Activated CD8-positive, alpha-beta memory T cell treated with anti-CD3 and anti-CD28 coated beads for 48 hours (primary cell): ENCODE results near the gene ULBP1.
"Not testable (repeated sequence)": the region's sequence is repeated elsewhere in the genome, so short reads cannot be mapped to it uniquely, and the experiment has no call there.

Experiments used
- DNase-seq, 3 experiments: peaks; one replicate each; pipeline ENCODE4 v3.0.0-alpha.2; 2020; ENCODE audit warnings: low read depth in 2 of 3, low spot score in 2 of 3

ULBP1 gene

DNA sequence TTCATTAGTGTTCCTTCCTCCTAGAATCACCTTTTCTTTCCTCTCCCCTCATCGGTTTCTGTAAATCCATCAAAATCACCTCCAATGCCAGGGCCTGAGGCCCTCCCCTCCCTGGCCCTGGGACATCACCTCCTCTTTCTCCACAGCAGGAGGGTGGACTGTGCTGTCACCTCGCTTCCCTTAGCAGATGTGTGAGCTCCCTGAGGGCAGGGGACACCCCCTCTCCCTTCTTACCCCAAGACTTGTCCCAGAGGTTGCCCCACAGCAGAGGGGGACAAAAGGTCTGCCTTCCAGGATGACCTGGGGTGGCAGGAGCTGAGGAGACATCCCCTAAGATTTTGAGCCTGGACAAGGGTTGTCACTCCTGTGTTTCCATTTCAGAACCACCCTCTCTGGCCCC, 5.9 kb downstream of the ULBP1 start:
- DNase-seq: no peak

DNA sequence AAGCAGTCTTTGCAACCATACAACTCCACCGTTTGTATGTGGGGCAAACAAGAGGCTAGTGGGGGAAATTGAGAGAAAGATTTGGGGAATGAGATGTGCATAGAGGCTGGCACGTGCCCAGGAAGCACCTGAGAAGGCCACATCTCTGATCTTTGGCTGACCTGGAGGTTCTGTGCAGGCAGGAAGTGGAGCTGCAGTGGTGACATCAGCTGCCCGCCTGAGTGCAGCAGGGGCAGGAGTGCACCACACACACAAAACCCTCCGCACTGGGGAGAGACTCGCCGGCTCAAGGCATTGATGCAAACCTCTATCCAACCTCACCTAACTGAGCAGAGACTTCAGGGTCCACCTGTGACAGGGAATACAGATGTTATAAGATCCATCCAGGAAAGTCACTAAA, 10.7 kb downstream of the ULBP1 start:
- DNase-seq: not testable (repeated sequence)

GRCh38 chr6:149974825-149975224, 11.1 kb downstream of the ULBP1 start:
- no peak for DNase-seq

GRCh38 chr6:149975400-149975799, 11.7 kb downstream of the ULBP1 start:
- no peak for DNase-seq

DNA sequence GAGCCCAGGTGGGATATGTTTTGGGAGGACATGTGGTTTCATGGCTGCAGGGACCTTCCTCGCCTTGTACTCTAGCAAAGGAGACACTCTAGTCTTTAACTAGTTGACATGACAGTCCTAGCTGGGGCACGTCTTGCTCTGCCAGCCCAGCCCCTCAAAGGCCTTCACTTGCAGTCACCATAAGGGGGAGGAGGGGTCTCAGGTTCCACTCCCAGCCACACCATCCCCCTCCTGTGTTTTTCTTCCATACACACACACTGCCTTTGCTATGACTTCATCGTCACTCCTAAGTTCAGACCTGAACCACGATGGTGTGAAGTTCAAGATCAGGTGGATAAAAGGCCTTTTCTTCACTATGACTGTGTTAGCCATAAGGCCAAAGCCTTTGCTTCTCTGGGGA, 13.5 kb downstream of the ULBP1 start:
- DNase-seq: no peak

- no peak for DNase-seq
These were observed 14.9 kb downstream of the ULBP1 start for GRCh38 chr6:149978610-149979009.

DNA sequence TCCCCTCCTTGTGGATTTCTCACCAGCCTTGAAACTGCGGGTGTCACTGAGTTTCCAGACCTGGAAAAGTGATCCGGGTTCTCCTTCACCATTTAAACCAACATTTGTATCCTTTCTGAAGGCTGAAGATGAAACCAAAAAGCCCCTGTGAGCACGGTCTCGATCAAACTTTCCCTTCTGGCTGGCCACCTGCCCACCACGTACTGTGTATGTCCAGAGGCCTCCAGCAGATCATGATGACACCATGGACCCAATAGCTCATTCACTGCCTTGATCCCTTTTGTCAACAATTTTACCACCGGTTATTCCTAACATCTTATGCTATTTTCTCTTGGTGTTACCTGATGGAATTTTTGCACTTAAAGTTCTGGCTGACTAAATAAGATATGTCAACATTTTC, 15.6 kb downstream of the ULBP1 start:
- DNase-seq: no peak

- no peak for DNase-seq
These were observed 19.4 kb downstream of the ULBP1 start for GRCh38 chr6:149983145-149983544.

DNA sequence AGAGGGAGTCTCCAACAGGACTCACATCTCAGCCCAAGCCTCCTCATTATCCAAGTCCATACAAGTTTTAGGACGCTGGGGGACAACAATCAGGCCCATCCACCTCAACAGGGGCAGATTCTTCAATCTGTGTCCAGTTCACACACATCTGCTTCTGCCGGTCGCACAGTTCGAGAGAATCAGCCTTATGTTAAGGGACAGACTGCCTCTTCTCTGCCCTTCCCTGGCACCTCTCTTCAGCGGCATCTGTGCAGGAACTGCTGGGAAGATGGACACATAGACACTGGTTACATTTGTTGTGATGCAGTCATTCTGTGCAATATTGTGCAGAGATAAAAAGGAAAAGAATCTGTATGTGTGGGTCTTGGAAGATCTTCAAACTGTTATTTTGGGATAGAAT, 21.0 kb downstream of the ULBP1 start:
- DNase-seq: no peak

DNA sequence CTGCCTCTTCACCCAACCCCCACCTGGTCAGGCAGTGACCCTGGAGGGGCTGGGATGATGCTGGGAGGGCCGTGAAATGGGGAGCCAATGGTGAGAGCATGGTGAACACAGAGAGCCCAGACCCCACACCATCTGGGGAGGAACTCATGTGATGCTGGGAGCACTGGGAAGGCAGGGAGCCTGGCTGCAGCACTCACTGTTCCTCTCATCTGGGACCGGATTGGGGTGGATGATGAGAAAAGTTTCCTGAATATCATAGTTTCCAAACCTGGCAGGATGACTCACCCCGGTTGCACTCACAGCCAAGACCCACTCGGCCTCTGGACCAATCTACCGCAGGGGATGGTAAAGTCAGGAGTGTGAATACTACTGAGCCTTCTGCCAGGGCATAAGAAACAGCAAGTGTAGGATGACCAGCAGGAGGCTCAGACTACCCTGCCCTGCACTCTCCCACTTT, 21.8 kb downstream of the ULBP1 start:
- DNase-seq: no peak

DNA sequence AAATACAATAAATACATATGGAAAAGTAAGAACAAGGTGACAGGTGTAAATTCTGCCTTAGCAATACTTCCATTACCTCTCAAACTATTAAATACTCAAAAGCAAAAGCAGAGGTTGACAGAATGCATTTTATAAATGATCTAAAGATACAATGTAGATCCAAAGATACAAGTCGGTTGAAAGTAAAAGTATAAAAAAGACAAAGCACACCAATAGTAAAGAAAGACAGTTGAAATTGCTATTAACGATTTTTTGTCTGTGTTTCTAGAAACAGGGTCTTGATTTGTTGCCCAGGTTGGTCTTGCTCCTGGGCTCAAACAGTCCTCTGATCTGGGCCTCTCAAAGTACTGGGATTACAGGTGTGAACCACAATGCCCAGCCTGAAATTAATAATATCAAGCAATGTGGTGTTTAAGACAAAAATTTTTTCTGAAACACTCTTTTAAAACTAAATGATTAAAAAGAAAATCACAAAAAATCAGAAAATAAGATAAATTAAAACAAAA, 23.9 kb downstream of the ULBP1 start:
- no peak for DNase-seq

- DNase-seq: no peak
These were observed 25.0 kb downstream of the ULBP1 start for GRCh38 chr6:149988550-149989346.

GRCh38 chr6:149990212-149990660, 26.5 kb downstream of the ULBP1 start:
- DNase-seq: no peak

DNA sequence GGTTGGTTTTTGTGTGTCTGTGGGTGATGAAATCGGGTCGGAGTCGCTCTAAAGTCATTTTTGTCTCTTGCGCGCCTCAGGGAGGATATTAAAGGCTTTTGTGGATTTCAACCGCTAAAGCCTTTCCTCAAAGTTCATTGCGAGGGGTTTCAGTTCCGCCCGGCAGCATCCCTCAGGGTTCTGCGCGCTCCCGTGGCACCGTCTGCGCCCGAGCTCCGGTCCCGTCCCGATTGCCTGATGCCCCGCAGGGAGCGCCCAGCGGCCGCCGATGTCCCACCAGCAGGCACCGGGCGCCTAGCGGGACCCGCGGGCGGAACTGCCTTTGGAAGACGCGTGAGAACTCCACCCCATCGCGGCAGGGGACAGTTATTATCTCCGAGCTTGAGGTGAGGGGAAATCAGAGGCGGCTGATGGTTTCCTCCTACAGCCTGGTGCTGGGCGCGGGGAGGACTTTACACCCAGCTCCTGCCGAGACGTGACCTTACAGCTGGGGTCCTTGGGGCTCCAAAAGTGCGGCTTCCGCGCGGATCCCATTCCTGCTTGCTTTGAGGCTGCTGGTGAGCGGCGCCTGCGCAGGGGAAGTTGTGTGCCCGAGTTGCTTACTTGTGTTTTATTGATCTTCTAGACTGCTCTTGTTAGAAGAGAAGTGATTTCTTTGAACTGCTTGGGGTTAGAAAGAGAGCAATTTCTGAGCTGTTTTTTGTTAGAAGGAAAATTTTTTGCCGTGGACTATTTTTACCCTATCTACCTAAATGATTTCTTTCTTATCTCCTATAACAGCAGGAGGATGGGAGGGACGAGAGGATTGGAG, 27.1 kb downstream of the ULBP1 start:
- no peak for DNase-seq

GRCh38 chr6:149991472-149991795, 27.7 kb downstream of the ULBP1 start:
- not testable (repeated sequence) for DNase-seq

DNA sequence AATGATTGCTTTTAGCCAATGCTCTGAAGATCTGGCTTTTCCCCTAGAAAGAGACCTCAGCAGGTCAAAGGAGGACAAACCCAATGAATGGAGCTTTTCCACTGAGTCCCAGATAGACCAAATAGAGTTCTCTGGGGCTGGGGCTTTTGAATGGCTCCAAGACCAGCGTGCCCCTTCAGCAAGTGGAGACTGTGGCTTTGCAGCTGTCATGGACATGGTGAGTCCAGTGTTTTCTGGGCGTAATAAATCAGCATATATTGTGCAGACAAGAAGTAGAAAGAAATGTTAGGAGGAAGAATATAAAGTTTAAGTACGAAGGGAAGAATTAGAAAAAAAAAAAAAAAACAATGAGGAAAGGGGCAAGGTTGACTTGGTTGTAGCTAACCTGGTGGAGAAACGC, 28.1 kb downstream of the ULBP1 start:
- no peak for DNase-seq

DNA sequence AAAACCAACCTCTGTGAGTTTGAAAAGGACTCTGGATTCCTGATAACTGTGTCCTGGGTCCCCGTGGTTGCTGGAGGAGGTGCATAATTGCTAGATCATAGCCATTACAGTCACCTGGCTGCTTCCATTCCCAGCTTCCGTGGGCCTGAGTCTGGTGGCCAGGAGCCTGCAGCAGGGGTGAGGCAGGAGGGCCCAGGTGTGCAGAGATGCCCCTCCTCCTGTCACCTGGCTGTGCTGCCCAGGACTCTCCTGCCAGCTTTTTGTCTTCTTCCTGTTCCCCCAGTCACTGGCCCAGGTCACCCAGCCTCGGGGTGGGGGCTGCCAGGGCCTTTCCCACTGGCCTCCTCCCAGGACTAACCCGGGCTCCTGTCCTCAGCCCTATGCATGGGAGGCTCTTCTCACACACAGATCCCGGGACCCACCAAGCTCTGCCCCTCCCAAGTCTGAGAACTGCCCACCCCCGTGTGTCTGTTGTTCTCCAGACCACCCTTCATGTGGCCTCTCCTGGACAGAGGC, 31.6 kb downstream of the ULBP1 start:
- no peak for DNase-seq

DNA sequence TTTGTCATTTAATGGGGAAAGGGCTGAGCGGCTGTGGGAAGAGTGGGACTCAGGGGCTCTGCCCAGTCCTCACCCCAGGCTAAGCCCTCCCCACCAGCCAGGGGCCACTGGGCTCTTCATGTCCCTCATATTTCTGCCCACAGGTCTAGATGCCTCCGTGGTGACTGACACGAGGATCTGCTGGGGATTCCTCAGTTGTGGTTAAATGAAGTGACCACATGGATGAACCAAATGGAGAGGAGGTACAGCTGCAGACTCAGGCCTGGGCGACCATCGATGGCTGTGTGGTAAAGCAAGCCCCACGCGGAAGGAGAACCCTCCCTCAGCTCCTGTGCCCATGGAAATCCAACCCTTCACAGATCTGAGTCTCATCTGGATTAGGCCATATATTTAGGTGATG, 32.2 kb downstream of the ULBP1 start:
- DNase-seq: no peak

DNA sequence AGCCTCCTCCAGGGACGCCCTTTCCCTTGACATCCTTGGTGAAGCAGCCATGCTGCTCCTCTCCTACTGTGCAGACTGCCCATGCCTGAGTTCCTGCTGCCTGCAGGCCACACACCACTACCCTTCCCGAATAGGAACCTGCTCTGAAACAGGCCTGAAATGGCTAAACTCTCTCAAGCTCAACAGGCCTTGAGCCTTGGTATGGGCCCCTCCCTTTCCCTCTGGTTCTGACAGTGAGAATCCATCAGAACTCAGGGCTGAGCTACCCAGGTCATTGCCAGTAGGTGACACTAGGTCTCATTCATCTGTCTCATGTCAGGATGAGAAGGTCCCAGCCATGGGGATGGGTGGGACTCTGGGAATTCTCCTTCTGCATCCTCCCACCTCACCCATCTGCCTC, 35.9 kb downstream of the ULBP1 start:
- no peak for DNase-seq

DNA sequence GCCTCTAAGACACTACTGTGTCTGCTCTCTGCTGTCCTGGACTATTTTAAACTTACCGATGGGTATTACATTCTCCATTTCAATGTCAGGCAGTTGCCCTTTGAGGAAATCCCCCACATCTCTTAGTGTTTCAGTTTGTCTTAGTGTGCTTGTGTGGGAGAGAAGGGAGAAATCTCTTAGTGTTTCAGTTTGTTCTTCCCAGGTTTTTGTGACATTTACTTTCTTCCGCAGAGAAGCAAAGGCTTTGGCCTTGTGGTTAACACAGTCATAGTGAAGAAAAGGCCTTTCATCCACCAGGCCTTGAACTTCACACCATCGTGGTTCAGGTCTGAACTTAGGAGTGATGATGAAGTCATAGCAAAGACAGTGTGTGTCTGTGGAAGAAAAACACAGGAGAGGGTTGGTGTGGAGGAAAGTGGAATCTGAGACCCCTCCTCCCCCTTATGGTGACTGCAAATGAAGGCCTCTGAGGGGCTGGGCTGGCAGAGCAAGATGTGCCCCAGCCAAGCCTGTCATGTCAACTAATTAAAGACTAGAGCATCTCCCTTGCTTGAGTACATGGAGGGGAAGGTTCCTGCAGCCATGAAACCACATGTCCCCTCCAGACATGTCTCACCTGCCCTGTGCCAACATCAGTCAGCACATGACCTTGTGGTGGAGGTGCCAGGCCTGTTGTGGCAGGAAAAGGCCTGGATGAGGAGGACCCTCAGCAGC, 37.7 kb downstream of the ULBP1 start:
- DNase-seq: no peak

DNA sequence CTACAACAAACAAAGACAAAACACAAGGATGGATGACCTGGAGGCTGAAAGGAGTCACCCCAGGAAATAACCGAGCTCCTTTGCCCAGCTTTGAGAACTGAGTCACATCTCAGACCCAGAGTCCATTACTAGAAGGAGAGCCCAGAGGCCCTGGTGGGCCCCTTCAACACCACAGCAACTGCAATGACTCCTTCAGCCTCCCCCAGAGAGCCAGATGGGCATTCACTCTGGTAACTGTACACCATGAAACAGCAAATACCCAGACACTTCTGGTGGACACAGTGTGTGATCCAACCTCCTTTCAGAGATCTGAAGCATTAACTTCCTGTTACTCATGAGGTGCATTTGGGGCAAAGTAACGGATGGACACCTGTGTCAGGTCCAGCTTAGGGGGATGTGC, 39.0 kb downstream of the ULBP1 start:
- DNase-seq: no peak
